ENCODE data around the gene SEC23A. TPM values are rescaled to one million over a fixed set of nuclear protein-coding genes. Genes with fewer than 3 reads are reported as not detected.

SEC23A gene
- total and polyA plus RNA-seq, 2 of the 8 experiments (the other 6 are each of a cell fraction or from before 2014, with no cell fraction given), result 30.9 to 58.2 TPM

- Histone ChIP-seq H3K14ac (ENCODE audit: insufficient read length) (no peak overlapping the region), H3K4me2 (ENCODE audit: insufficient read depth in 1 of 2, low read depth in 2 of 2, low read length in 2 of 2) (no peak overlapping the region), H3K27ac (ENCODE audit: low read depth, low read length) (no peak overlapping the region), H4K5ac (ENCODE audit: insufficient read length, low read depth, low read length) (no peak overlapping the region), H3K23ac (ENCODE audit: insufficient read length) (no peak overlapping the region), H2BK15ac (ENCODE audit: low read length) (no peak overlapping the region), H3K56ac (replicated peaks; ENCODE audit: insufficient read length, low read depth, low read length) (no peak overlapping the region), H3K79me1 (ENCODE audit: low read depth, low read length) (no peaks in the 10 kb centered on the region), H3K79me2 (ENCODE audit: control insufficient read depth in 1 of 2, insufficient read depth in 2 of 2, low read length in 2 of 2) (no peaks in the 10 kb centered on the region), H3K36me3 (ENCODE audit: control insufficient read depth in 2 of 4, insufficient read depth in 4 of 4, low read length in 3 of 4) (peaks cover 5 to 68% (median 28%) of the 10 kb centered on the region in 4 experiments), H3K18ac (ENCODE audit: extremely low read depth, low read length) (no peak overlapping the region), H2BK5ac (ENCODE audit: low read depth, low read length) (no peak overlapping the region), H3K4me3 (ENCODE audit: extremely low read depth in 1 of 4, insufficient read depth in 2 of 4, low read depth in 3 of 4, low read length in 4 of 4) (no peak overlapping the region), H4K91ac (replicated peaks; ENCODE audit: insufficient read length, low read length) (no peak overlapping the region), H3K4ac (replicated peaks; ENCODE audit: insufficient read length, low read depth, low read length) (no peak overlapping the region), H3K9me3 (ENCODE audit: insufficient read depth in 2 of 2, low read depth in 1 of 2, low read length in 1 of 2) (no peaks in the 10 kb centered on the region), H4K8ac (ENCODE audit: extremely low read depth, insufficient read depth, low read length) (no peak overlapping the region), H2AFZ (ENCODE audit: low read length) (no peak overlapping the region), H3K27me3 (replicated peaks in 1 of 4; ENCODE audit: control insufficient read depth in 3 of 4, extremely low read depth in 1 of 4, insufficient read depth in 3 of 4, low read length in 3 of 4) (no peaks in the 10 kb centered on the region), H2BK12ac (ENCODE audit: low read depth, low read length) (no peak overlapping the region), H3K4me1 (replicated peaks in 1 of 4; ENCODE audit: control insufficient read depth in 3 of 4, insufficient read depth in 4 of 4, low read length in 3 of 4) (no peaks in the 10 kb centered on the region), H3K9ac (replicated peaks in 1 of 4; ENCODE audit: extremely low read depth in 1 of 4, low read depth in 3 of 4, low read length in 3 of 4) (no peak overlapping the region), H2BK120ac (replicated peaks; ENCODE audit: low read depth, low read length) (no peak overlapping the region), H3K23me2 (ENCODE audit: low read depth, low read length) (peaks cover 2% of the 10 kb centered on the region; the same call in 1 of the 2 replicates), H2AK5ac (ENCODE audit: low read depth, low read length) (no peak overlapping the region), H2BK20ac (ENCODE audit: low read length) (no peak overlapping the region), H4K20me1 (replicated peaks in 1 of 2; ENCODE audit: control insufficient read depth in 1 of 2, insufficient read depth in 2 of 2, low read length in 2 of 2) (no peaks in the 10 kb centered on the region)
- FAIRE-seq (no peak), DNase-seq (ENCODE audit: low read depth in 1 of 2, low spot score in 2 of 2) (no peak)
- CTCF ChIA-PET (ENCODE audit: partially characterized antibody), result interaction anchor here (1.4 kb wide), 1 partner anchor 25 kb away, joined by 3 read pairs; no protein-coding TSS in a partner anchor
- POLR2A ChIA-PET (ENCODE audit: partially characterized antibody), result interaction anchor here (1.8 kb wide), 1 partner anchor 62 kb away, joined by 6 read pairs; the partner anchor contains the start of gene SEC23A
- WGBS, 2 experiments (ENCODE audit: extremely low coverage in 1 of 2, insufficient coverage in 1 of 2, insufficient read length in 1 of 2, insufficient replicate concordance in 2 of 2, low coverage in 1 of 2, low lambda C conversion rate in 2 of 2, missing lambda C conversion rate in 1 of 2), result 94% methylated on average over 2 of the region's 2 CpGs; no CpG with 5 or more reads in 1 of the 2 experiments
- TF ChIP-seq CREB1 (IDR thresholded peaks at IDR 0.05), result no peak
- no peak for TF ChIP-seq SIRT6 (IDR thresholded peaks at IDR 0.05; ENCODE audit: low read length)
- TF ChIP-seq NANOG (IDR thresholded peaks at IDR 0.05; ENCODE audit: insufficient read depth, low read depth, low read length, poor library complexity, severe bottlenecking), result no peak
- no peak for TF ChIP-seq SIN3A (conservative IDR thresholded peaks at IDR 0.05 in 1 of 2, IDR thresholded peaks at IDR 0.05 in 1 of 2; ENCODE audit: low read depth in 1 of 2, low read length in 2 of 2)
- no peak for TF ChIP-seq ZNF274 (IDR thresholded peaks at IDR 0.05; ENCODE audit: borderline replicate concordance, extremely low read depth, low read length)
- no peak for TF ChIP-seq TCF12 (IDR thresholded peaks at IDR 0.05; ENCODE audit: low read depth, low read length)
- TF ChIP-seq EGR1 (IDR thresholded peaks at IDR 0.05; ENCODE audit: borderline replicate concordance, low read depth, low read length), result no peak
- TF ChIP-seq SIX5 (IDR thresholded peaks at IDR 0.05; ENCODE audit: low read depth, low read length), result no peak
- TF ChIP-seq TBP (IDR thresholded peaks at IDR 0.05; ENCODE audit: low read depth, low read length), result no peak
- no peak for TF ChIP-seq JUND (IDR thresholded peaks at IDR 0.05; ENCODE audit: low read length)
- TF ChIP-seq EZH2 (IDR thresholded peaks at IDR 0.05; ENCODE audit: low read depth, low read length, severe bottlenecking), result no peak
- no peak for TF ChIP-seq GTF2F1 (IDR thresholded peaks at IDR 0.05; ENCODE audit: borderline replicate concordance, low read depth, low read length)
- TF ChIP-seq KDM1A (IDR thresholded peaks at IDR 0.05; ENCODE audit: borderline replicate concordance, low read length), result no peak
Observed at GRCh38 chr14:39040529-39040928, 62.5 kb downstream of the SEC23A start.

All from H1 (cell line).